Endothelial cell of umbilical vein (primary cell): Measurements from ENCODE around the gene PRMT7. TPM values are rescaled to one million over a fixed set of nuclear protein-coding genes. Genes with fewer than 3 reads are reported as not detected.

Source experiments
- BruUV-seq: library from RNA; stranded (reverse); fragments of 400-500 nt; replicated peaks from 2 replicates; lab custom pipeline; 2021; lab: Mats Ljungman, UMichigan
- CTCF ChIA-PET: fragments of 300-600, 350-600 bp; sonication (Branson Sonifier 250); formaldehyde crosslinking; loops from one replicate; lab custom pipeline; 2021; ENCODE audit warnings: antibody characterized with exemption, inconsistent platforms; lab: Charles Lee
- POLR2A ChIA-PET: fragments of 300-600, 350-600 bp; sonication (Branson Sonifier 250); formaldehyde crosslinking; loops from one replicate; lab custom pipeline; 2021; ENCODE audit warnings: antibody characterized with exemption, inconsistent platforms; lab: Charles Lee
- DNase-seq: peaks from one replicate; pipeline ENCODE4 v3.0.0-alpha.2; 2011; ENCODE audit warnings: low read depth, low spot score
- FAIRE-seq: peaks from 2 replicates; lab custom pipeline; 2011; peaks lifted over from hg19 to GRCh38; lab: Jason Lieb, UNC
- H2AFZ ChIP-seq: 2 replicates; pipeline ENCODE4 v1.6.0; 2012; ENCODE audit warnings: low read depth, low read length, control low read depth, inconsistent platforms
- H3K27ac ChIP-seq: 2 replicates; pipeline ENCODE4 v1.5.1; 2011; ENCODE audit warnings: low read depth, mild to moderate bottlenecking, control low read depth, low read length, moderate library complexity; ENCODE audit not compliant: insufficient read depth
- H3K27me3 ChIP-seq, 2 experiments: 2 replicates each; pipeline versions ENCODE4 v1.6.0 to v1.6.1; 2011; ENCODE audit warnings: low read length in 2 of 2, mixed read lengths in 1 of 2; ENCODE audit not compliant: control insufficient read depth in 2 of 2, insufficient read depth in 2 of 2
- H3K36me3 ChIP-seq, 2 experiments: 2 replicates in 1 of 2; 3 replicates in 1 of 2; pipeline ENCODE4 v1.5.1; 2011; ENCODE audit warnings: low read length in 2 of 2, mild to moderate bottlenecking in 1 of 2, moderate library complexity in 1 of 2; ENCODE audit not compliant: control insufficient read depth in 2 of 2, insufficient read depth in 2 of 2; ENCODE audit errors: extremely low read depth in 1 of 2
- H3K4me1 ChIP-seq: 3 replicates; pipeline ENCODE4 v1.5.1; 2011; ENCODE audit warnings: mild to moderate bottlenecking, low read length; ENCODE audit not compliant: control insufficient read depth, insufficient read depth; ENCODE audit errors: extremely low read depth
- H3K4me2 ChIP-seq: 2 replicates; pipeline ENCODE4 v1.6.1; 2011; ENCODE audit warnings: low read length, control low read depth, mixed read lengths; ENCODE audit not compliant: insufficient read depth
- H3K4me3 ChIP-seq, 3 experiments: fragments of 200-600 bp in 1 of 3; sonication (generic), shearing (Covaris generic) in 1 of 3; replicated peaks in 1 of 3; 2 replicates each; pipeline ENCODE4 v1.5.1; 2011 to 2016; ENCODE audit warnings: control low read depth in 3 of 3, low read length in 3 of 3, mild to moderate bottlenecking in 2 of 3, inconsistent platforms in 1 of 3, low read depth in 1 of 3, moderate library complexity in 1 of 3; ENCODE audit not compliant: insufficient read depth in 1 of 3
- H3K79me2 ChIP-seq: 2 replicates; pipeline ENCODE4 v1.6.0; 2012; ENCODE audit warnings: low read length, inconsistent platforms; ENCODE audit not compliant: control insufficient read depth, insufficient read depth
- H3K9ac ChIP-seq: replicated peaks from 2 replicates; pipeline ENCODE3; 2011; ENCODE audit warnings: low read length, control low read depth; ENCODE audit not compliant: insufficient read depth; ENCODE audit errors: extremely low read depth
- H3K9me1 ChIP-seq: replicated peaks from 3 replicates; pipeline ENCODE4 v1.6.0; 2011; ENCODE audit warnings: mild to moderate bottlenecking, low read length; ENCODE audit not compliant: control insufficient read depth, insufficient read depth; ENCODE audit errors: extremely low read depth
- H3K9me3 ChIP-seq: replicated peaks from 2 replicates; pipeline ENCODE4 v1.5.1; 2012; ENCODE audit warnings: low read length, inconsistent platforms; ENCODE audit not compliant: control insufficient read depth, insufficient read depth
- H4K20me1 ChIP-seq: replicated peaks from 2 replicates; pipeline ENCODE3; 2011; ENCODE audit warnings: mild to moderate bottlenecking, low read length; ENCODE audit not compliant: control insufficient read depth, insufficient read depth; ENCODE audit errors: extremely low read depth
- EZH2 ChIP-seq: IDR thresholded peaks from 2 replicates; pipeline ENCODE4 v1.6.1; 2012; ENCODE audit warnings: borderline replicate concordance, low read depth, mild to moderate bottlenecking, moderate library complexity, low read length, inconsistent platforms; ENCODE audit not compliant: severe bottlenecking
- FOS ChIP-seq: IDR thresholded peaks from 2 replicates; pipeline ENCODE4 v1.6.1; 2011; ENCODE audit warnings: mild to moderate bottlenecking, low read length, moderate library complexity, borderline replicate concordance; ENCODE audit not compliant: insufficient read depth
- GATA2 ChIP-seq: IDR thresholded peaks from 2 replicates; pipeline ENCODE4 v1.7.0; 2011; ENCODE audit warnings: low read depth, mild to moderate bottlenecking, moderate library complexity, mixed read lengths, low read length; ENCODE audit not compliant: insufficient read length, insufficient read depth
- JUN ChIP-seq: IDR thresholded peaks from 2 replicates; pipeline ENCODE4 v1.6.1; 2011; ENCODE audit warnings: borderline replicate concordance, low read depth; ENCODE audit not compliant: insufficient read length, insufficient read depth
- MYC ChIP-seq: IDR thresholded peaks from one replicate; pipeline ENCODE4 v1.6.1; 2011; ENCODE audit warnings: mild to moderate bottlenecking, low read depth, low read length
- POLR2A ChIP-seq: IDR thresholded peaks from 2 replicates; pipeline ENCODE4 v1.6.1; 2012; ENCODE audit warnings: low read depth, mild to moderate bottlenecking, control low read depth, low read length
- POLR2AphosphoS5 ChIP-seq: IDR thresholded peaks from 2 replicates; pipeline ENCODE4 v1.6.1; 2012; ENCODE audit warnings: low read depth, mild to moderate bottlenecking, control low read depth, low read length, moderate library complexity; ENCODE audit not compliant: insufficient read depth
- dilution Hi-C: fragments of 300-500 bp; cut with MboI; formaldehyde crosslinking; loops from one replicate; pipeline ENCODE4 v1.15.0; 2019; ENCODE audit warnings: low sequenced_read_pairs; ENCODE audit not compliant: extremely low pct_ligation_motif_present
- intact Hi-C: fragments of 100-400 bp; cut with micrococcal nuclease; formaldehyde crosslinking; loops from one replicate; pipeline ENCODE4 v1.10.0; 2022
- polyA plus RNA-seq, 4 experiments: library from polyadenylated mRNA; depleted of rRNA in 3 of 4; stranded (reverse) in 3 of 4; unstranded in 1 of 4; fragments of >200 nt; gene quantifications; 2 replicates each; pipeline versions ENCODE4 v1.2.1 to v1.2.3, GENCODE V29; 2011 to 2012; ENCODE audit warnings: missing spikeins in 1 of 4
- total RNA-seq: library from RNA; stranded (reverse); gene quantifications from 2 replicates; pipeline ENCODE4 v1.2.3, GENCODE V29; 2021
- TF ChIP-seq, protein P1 (sequence below), 2 donors: IDR thresholded peaks; 1 replicate in 1 of 2; 2 replicates in 1 of 2; pipeline ENCODE4 v1.5.1; 2011; ENCODE audit warnings: low read length in 2 of 2, mild to moderate bottlenecking in 2 of 2, moderate library complexity in 2 of 2, control low read depth in 1 of 2, inconsistent platforms in 1 of 2, low read depth in 1 of 2; ENCODE audit not compliant: insufficient read depth in 1 of 2; ENCODE audit errors: extremely low read depth in 1 of 2
- TF ChIP-seq, protein P2 (sequence below): IDR thresholded peaks from 2 replicates; pipeline ENCODE4 v1.6.1; 2011; ENCODE audit not compliant: insufficient read depth, insufficient read length

PRMT7 gene
- total and polyA plus RNA-seq, 2 donors (not counting 3 experiments of a cell fraction or from before 2014, with no cell fraction given) = 43.4 to 57.9 TPM

DNA sequence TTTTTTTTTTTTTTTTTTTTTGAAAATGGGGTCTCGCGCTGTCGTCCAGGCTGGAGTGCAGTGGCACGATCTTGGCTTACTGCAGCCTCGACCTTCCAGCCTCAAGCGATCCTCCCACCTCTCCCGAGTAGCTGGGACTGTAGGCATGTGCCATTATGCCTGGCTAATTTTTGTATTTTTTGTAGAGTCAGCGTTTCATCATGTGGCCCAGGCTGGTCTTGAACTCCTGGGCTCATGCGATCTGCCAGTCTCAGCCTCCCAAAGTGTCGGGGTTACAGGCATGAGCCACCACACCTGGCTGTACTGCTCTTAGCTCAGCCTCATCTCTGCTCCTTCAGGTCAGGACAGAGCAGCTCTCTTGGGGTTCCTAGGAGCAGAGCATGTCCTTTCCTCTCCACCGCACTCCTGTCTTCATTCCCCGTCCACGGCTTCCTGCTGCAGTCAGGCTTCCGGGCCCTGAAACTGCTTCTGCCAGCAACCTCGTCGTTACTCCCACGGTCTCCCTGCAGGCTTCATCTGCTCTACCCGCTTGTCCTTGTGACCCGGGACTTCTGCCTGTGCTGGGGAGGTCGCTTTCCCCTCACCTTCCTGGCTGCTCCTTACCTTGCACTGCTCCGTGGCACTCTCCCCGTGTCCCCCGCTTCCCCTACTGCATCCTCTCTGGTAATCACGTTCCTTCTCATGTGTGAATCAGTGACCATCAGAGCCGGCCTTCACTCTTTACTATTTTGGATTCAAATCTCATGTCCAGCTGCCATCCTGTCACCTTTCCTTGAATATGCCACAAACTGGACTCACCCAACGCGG, 38.0 kb downstream of the PRMT7 start:
- Histone ChIP-seq H2AFZ (no peak overlapping the region), H3K9ac (no peak overlapping the region), H3K4me1 (no peaks in the 10 kb centered on the region), H3K9me3 (no peaks in the 10 kb centered on the region), H3K4me2 (no peak overlapping the region), H3K4me3 (no peak overlapping the region), H4K20me1 (no peaks in the 10 kb centered on the region), H3K79me2 (no peaks in the 10 kb centered on the region), H3K27me3 (no peaks in the 10 kb centered on the region), H3K27ac (no peak overlapping the region), H3K36me3 (peaks cover 3 to 49% of the 10 kb centered on the region in 2 experiments), H3K9me1 (no peaks in the 10 kb centered on the region)
- intact Hi-C loops = no loop called here
- dilution Hi-C loops = no loop called here
- CTCF ChIA-PET = interaction anchor here (0.7 kb wide), 1 partner anchor 24 kb away, joined by 4 read pairs; no protein-coding TSS in a partner anchor
- DNase-seq (no peak), FAIRE-seq (no peak)
- POLR2A ChIA-PET = no interaction called here
- BruUV-seq = no TSS peak
- TF ChIP-seq EZH2 (no peak), MYC (no peak), GATA2 (no peak), FOS (no peak), POLR2AphosphoS5 (no peak), JUN (no peak), POLR2A (no peak)
- TF ChIP-seq, protein P1, sequence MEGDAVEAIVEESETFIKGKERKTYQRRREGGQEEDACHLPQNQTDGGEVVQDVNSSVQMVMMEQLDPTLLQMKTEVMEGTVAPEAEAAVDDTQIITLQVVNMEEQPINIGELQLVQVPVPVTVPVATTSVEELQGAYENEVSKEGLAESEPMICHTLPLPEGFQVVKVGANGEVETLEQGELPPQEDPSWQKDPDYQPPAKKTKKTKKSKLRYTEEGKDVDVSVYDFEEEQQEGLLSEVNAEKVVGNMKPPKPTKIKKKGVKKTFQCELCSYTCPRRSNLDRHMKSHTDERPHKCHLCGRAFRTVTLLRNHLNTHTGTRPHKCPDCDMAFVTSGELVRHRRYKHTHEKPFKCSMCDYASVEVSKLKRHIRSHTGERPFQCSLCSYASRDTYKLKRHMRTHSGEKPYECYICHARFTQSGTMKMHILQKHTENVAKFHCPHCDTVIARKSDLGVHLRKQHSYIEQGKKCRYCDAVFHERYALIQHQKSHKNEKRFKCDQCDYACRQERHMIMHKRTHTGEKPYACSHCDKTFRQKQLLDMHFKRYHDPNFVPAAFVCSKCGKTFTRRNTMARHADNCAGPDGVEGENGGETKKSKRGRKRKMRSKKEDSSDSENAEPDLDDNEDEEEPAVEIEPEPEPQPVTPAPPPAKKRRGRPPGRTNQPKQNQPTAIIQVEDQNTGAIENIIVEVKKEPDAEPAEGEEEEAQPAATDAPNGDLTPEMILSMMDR (IDR thresholded peaks at IDR 0.05; ENCODE audit: extremely low read depth in 1 of 2, insufficient read depth in 1 of 2, low read depth in 1 of 2, low read length in 2 of 2) = no peak
- TF ChIP-seq, protein P2, sequence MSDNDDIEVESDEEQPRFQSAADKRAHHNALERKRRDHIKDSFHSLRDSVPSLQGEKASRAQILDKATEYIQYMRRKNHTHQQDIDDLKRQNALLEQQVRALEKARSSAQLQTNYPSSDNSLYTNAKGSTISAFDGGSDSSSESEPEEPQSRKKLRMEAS = no peak
